K562 (cell line): ENCODE results near the gene CHCHD6. TPM values are rescaled to one million over a fixed set of nuclear protein-coding genes. Genes with fewer than 3 reads are reported as not detected.

Experiments used
- ATAC-seq: fragments of 200-7000 bp; cut with Tn5 transposase; 3 replicates; pipeline ENCODE4 v1.9.1; 2020; ENCODE audit warnings: moderate library complexity
- BruUV-seq: library from RNA; stranded (reverse); fragments of 400-500 nt; replicated peaks from 2 replicates; lab custom pipeline; 2021; lab: Mats Ljungman, UMichigan
- CTCF ChIA-PET: fragments of 300-600 bp; formaldehyde crosslinking; extraction: SDS; loops from one replicate; lab custom pipeline; 2021; ENCODE audit warnings: low intra/inter-chr PET ratio; lab: Yijun Ruan, JAX
- POLR2A ChIA-PET: fragments of 300-600, 350-650 bp; sonication (Branson Sonifier 250); formaldehyde crosslinking; extraction: SDS; loops from one replicate; lab custom pipeline; 2021; ENCODE audit warnings: antibody characterized with exemption, inconsistent platforms; lab: Yijun Ruan, JAX
- DNase-seq, 4 experiments: peaks; one replicate each; pipeline versions ENCODE4 v3.0.0 to v3.0.0-alpha.2; 2011 to 2018; ENCODE audit warnings: low spot score in 3 of 4, mixed read lengths in 3 of 4; ENCODE audit errors: extremely low read depth in 1 of 4
- FAIRE-seq: peaks from 2 replicates; lab custom pipeline; 2011; peaks lifted over from hg19 to GRCh38; lab: Jason Lieb, UNC
- H2AFZ ChIP-seq: 2 replicates; pipeline ENCODE4 v1.6.0; 2011; ENCODE audit warnings: low read depth, low read length, control low read depth, inconsistent platforms
- H3K27ac ChIP-seq: fragments of 200-600 bp; 3 replicates; pipeline ENCODE4 v1.8.0; 2011; ENCODE audit warnings: low read depth, mild to moderate bottlenecking, control low read depth, inconsistent platforms, low read length, moderate library complexity, mixed read lengths; ENCODE audit errors: extremely low read depth
- H3K27me3 ChIP-seq, 2 experiments: fragments of 300-600 bp in 1 of 2; 2 replicates in 1 of 2; 3 replicates in 1 of 2; pipeline versions ENCODE4 v1.6.0 to v1.8.0; 2011; ENCODE audit warnings: inconsistent platforms in 2 of 2, low read length in 2 of 2, mild to moderate bottlenecking in 1 of 2, mixed read lengths in 1 of 2, moderate library complexity in 1 of 2; ENCODE audit not compliant: control insufficient read depth in 2 of 2, insufficient read depth in 2 of 2
- H3K36me3 ChIP-seq: fragments of 300-600 bp; 3 replicates; pipeline ENCODE4 v1.8.0; 2011; ENCODE audit warnings: mild to moderate bottlenecking, low read length, inconsistent platforms; ENCODE audit not compliant: control insufficient read depth, insufficient read depth
- H3K4me1 ChIP-seq, 2 experiments: fragments of 200-600 bp in 1 of 2; replicated peaks in 1 of 2; 2 replicates in 1 of 2; 3 replicates in 1 of 2; pipeline versions ENCODE4 v1.5.1 to v1.8.0; 2011; ENCODE audit warnings: inconsistent platforms in 2 of 2, low read length in 2 of 2, mild to moderate bottlenecking in 1 of 2, mixed read lengths in 1 of 2, moderate library complexity in 1 of 2; ENCODE audit not compliant: control insufficient read depth in 2 of 2, insufficient read depth in 2 of 2
- H3K4me2 ChIP-seq: 2 replicates; pipeline ENCODE4 v1.6.1; 2011; ENCODE audit warnings: low read length, control low read depth, inconsistent platforms, mixed read lengths; ENCODE audit not compliant: insufficient read depth
- H3K4me3 ChIP-seq: fragments of 200-600 bp; sonication (generic), shearing (Covaris generic); 2 replicates; pipeline ENCODE4 v1.5.1; 2016; ENCODE audit warnings: control low read depth, inconsistent platforms
- H3K79me2 ChIP-seq: fragments of 200-600 bp; 3 replicates; pipeline ENCODE4 v1.8.0; 2011; ENCODE audit warnings: low read length, inconsistent platforms; ENCODE audit not compliant: control insufficient read depth, insufficient read depth
- H3K9ac ChIP-seq, 2 experiments: 2 replicates each; pipeline versions ENCODE4 v1.6.0 to v1.6.1; 2011; ENCODE audit warnings: low read depth in 2 of 2, low read length in 2 of 2, control low read depth in 1 of 2, inconsistent platforms in 1 of 2, mild to moderate bottlenecking in 1 of 2, mixed read lengths in 1 of 2; ENCODE audit not compliant: insufficient read depth in 1 of 2
- H3K9me1 ChIP-seq: one replicate; pipeline ENCODE4 v1.6.0; 2011; ENCODE audit warnings: inconsistent platforms, mild to moderate bottlenecking, low read length, moderate library complexity; ENCODE audit not compliant: control insufficient read depth, insufficient read depth
- H3K9me3 ChIP-seq: replicated peaks from 2 replicates; pipeline ENCODE4 v1.5.1; 2011; ENCODE audit warnings: low read depth, low read length, inconsistent platforms; ENCODE audit not compliant: control insufficient read depth, insufficient read depth
- H4K20me1 ChIP-seq: replicated peaks from 2 replicates; pipeline ENCODE4 v1.6.1; 2011; ENCODE audit warnings: low read length, inconsistent platforms, mixed read lengths; ENCODE audit not compliant: control insufficient read depth, insufficient read depth
- CAMTA2 ChIP-seq: fragments of 250-450 bp; sonication (Bioruptor Pico); conservative IDR thresholded peaks from 2 replicates; pipeline ENCODE4 v1.5.1; 2022
- MED1 ChIP-seq: sonication (generic); formaldehyde crosslinking; IDR thresholded peaks from 2 replicates; pipeline ENCODE4 v1.8.1; 2023; ENCODE audit warnings: missing genetic modification reagents, borderline replicate concordance
- MIER1 ChIP-seq: fragments of 450-650 bp; IDR thresholded peaks from 2 replicates; pipeline ENCODE4 v1.6.1; 2016; ENCODE audit warnings: antibody characterized with exemption, mild to moderate bottlenecking, low read depth
- MTA3 ChIP-seq: fragments of 450-650 bp; formaldehyde crosslinking; IDR thresholded peaks from 2 replicates; pipeline ENCODE4 v1.6.1; 2017; ENCODE audit warnings: mild to moderate bottlenecking, borderline replicate concordance
- NCOA2 ChIP-seq, 2 experiments: fragments of 450-650 bp; IDR thresholded peaks; 2 replicates each; pipeline ENCODE4 v1.6.1; 2018; ENCODE audit warnings: mild to moderate bottlenecking in 2 of 2, moderate library complexity in 1 of 2; ENCODE audit not compliant: partially characterized antibody in 2 of 2
- NKRF ChIP-seq: fragments of 450-650 bp; IDR thresholded peaks from 2 replicates; pipeline ENCODE4 v1.6.1; 2016; ENCODE audit warnings: borderline replicate concordance
- PTBP1 ChIP-seq: fragments of 200-400 bp; formaldehyde crosslinking; IDR thresholded peaks from 2 replicates; pipeline ENCODE4 v1.6.1; 2017; ENCODE audit warnings: low read depth, low read length
- RB1 ChIP-seq: fragments of 450-650 bp; IDR thresholded peaks from 2 replicates; pipeline ENCODE4 v1.6.1; 2017; ENCODE audit warnings: low read depth, mild to moderate bottlenecking
- RBM15 ChIP-seq: fragments of 200-400 bp; formaldehyde crosslinking; IDR thresholded peaks from 2 replicates; pipeline ENCODE4 v1.6.1; 2018; ENCODE audit warnings: mild to moderate bottlenecking, low read length, moderate library complexity; ENCODE audit not compliant: insufficient read depth
- TCF15 ChIP-seq: fragments of 250-450 bp; sonication (Bioruptor Pico); IDR thresholded peaks from 2 replicates; pipeline ENCODE4 v1.8.0; 2022; ENCODE audit warnings: moderate library complexity, mild to moderate bottlenecking, inconsistent platforms
- XRCC5 ChIP-seq: fragments of 200-400 bp; formaldehyde crosslinking; IDR thresholded peaks from 2 replicates; pipeline ENCODE4 v1.6.1; 2017; ENCODE audit warnings: low read depth, mild to moderate bottlenecking, low read length
- ZBED1 ChIP-seq: IDR thresholded peaks from 2 replicates; pipeline ENCODE4 v1.6.1; 2014
- ZBTB43 ChIP-seq: sonication (generic); formaldehyde crosslinking; IDR thresholded peaks from 2 replicates; pipeline ENCODE4 v1.8.0; 2023; ENCODE audit warnings: mild to moderate bottlenecking, missing genetic modification reagents
- ZNF695 ChIP-seq: fragments of 450-650 bp; formaldehyde crosslinking; IDR thresholded peaks from 2 replicates; pipeline ENCODE4 v1.4.0; 2020; ENCODE audit warnings: mild to moderate bottlenecking, moderate library complexity
- WGBS: fragments of 100-300 bp; shearing (Covaris generic); methylation state at CpG from one replicate; pipeline ENCODE4 v1.1.6; 2016; ENCODE audit warnings: low coverage, mixed read lengths; ENCODE audit not compliant: insufficient coverage; ENCODE audit errors: missing lambda C conversion rate; 5-methylcytosine and 5-hydroxymethylcytosine counted together
- in situ Hi-C: fragments of 300-500 bp; cut with MboI; formaldehyde crosslinking; loops from 4 replicates; pipeline ENCODE4 v1.15.0; 2018; ENCODE audit warnings: inconsistent platforms, mixed read lengths
- intact Hi-C: fragments of 100-400 bp; cut with micrococcal nuclease; formaldehyde crosslinking; loops from 2 replicates; pipeline ENCODE4 v1.14.2; 2022
- polyA plus RNA-seq, 8 experiments: library from polyadenylated mRNA; depleted of rRNA in 4 of 8; stranded (reverse) in 5 of 8; unstranded in 3 of 8; fragments of >200 nt; fragmentation: Nextera tagmentation in 2 of 8; fragmentation: Illumina TruSeq in 1 of 8; extraction: Ambion mirVana in 2 of 8; extraction: Trizol in 1 of 8; gene quantifications; 2 replicates each; pipeline versions ENCODE4 v1.2.1 to v1.2.3, GENCODE V29; 2011 to 2014; ENCODE audit warnings: inconsistent platforms in 1 of 8, missing spikeins in 1 of 8
- total RNA-seq, 7 experiments: library from RNA; depleted of rRNA in 6 of 7; stranded (reverse); fragments of >200 nt in 6 of 7; fragmentation: Illumina TruSeq in 2 of 7; extraction: Trizol in 2 of 7; gene quantifications; 2 replicates each; pipeline versions ENCODE4 v1.2.1 to v1.2.3, GENCODE V29; 2011 to 2021; ENCODE audit warnings: low replicate concordance in 1 of 7

The CHCHD6 gene
- total and polyA plus RNA-seq, 9 of the 15 experiments (the other 6 are each of a cell fraction or from before 2014, with no cell fraction given), result 4.6 to 18.6 (median 10.9) TPM

- intact Hi-C loops, result no loop called here
- FAIRE-seq, result no peak
- H3K9me3 ChIP-seq, result no peaks in the 10 kb centered on the region
- no peaks in the 10 kb centered on the region for H3K9me1 ChIP-seq
- TF ChIP-seq RB1, result no peak
- no peak for TF ChIP-seq NCOA2 (IDR thresholded peaks at IDR 0.05; ENCODE audit: partially characterized antibody in 2 of 2)
- TF ChIP-seq TCF15, result no peak
- TF ChIP-seq ZBED1, result no peak
- TF ChIP-seq MIER1, result no peak
- no peak for TF ChIP-seq ZNF695
- H3K4me1 ChIP-seq, result peaks cover 9 to 19% of the 10 kb centered on the region in 2 experiments; a peak in 4 of 5 replicates
- ChIA-PET POLR2A (no interaction called here), CTCF (no interaction called here)
- no peak overlapping the region for H3K4me2 ChIP-seq
- no TSS peak for BruUV-seq
- in situ Hi-C loops, result no loop called here
- H3K27me3 ChIP-seq, result no peaks in the 10 kb centered on the region
- no peak overlapping the region for H3K4me3 ChIP-seq
- WGBS, result 62% methylated on average over 5 of the region's 10 CpGs
- H3K79me2 ChIP-seq, result no peaks in the 10 kb centered on the region; the same call in 2 of the 3 replicates
- no peak overlapping the region for H3K27ac ChIP-seq
- H3K36me3 ChIP-seq, result no peaks in the 10 kb centered on the region
- DNase-seq, result no peak
- H4K20me1 ChIP-seq, result no peaks in the 10 kb centered on the region
- no peak for ATAC-seq
- H2AFZ ChIP-seq, result no peak overlapping the region
- H3K9ac ChIP-seq, result no peak overlapping the region; a peak in 1 of 4 replicates
Measured at GRCh38 chr3:126964950-126965349, 260.9 kb downstream of the CHCHD6 start.

- Histone ChIP-seq H3K4me1 (peaks cover 9 to 17% of the 10 kb centered on the region in 2 experiments; a peak in 4 of 5 replicates), H3K9ac (no peak overlapping the region), H3K4me2 (no peak overlapping the region), H3K27ac (no peak overlapping the region), H3K9me1 (no peaks in the 10 kb centered on the region), H2AFZ (no peak overlapping the region), H3K36me3 (no peaks in the 10 kb centered on the region), H3K4me3 (no peak overlapping the region), H4K20me1 (no peaks in the 10 kb centered on the region), H3K79me2 (no peaks in the 10 kb centered on the region; the same call in 2 of the 3 replicates), H3K9me3 (no peaks in the 10 kb centered on the region), H3K27me3 (no peaks in the 10 kb centered on the region)
- in situ Hi-C loops (no loop called here), intact Hi-C loops (no loop called here)
- ChIA-PET CTCF (no interaction called here), POLR2A (no interaction called here)
- FAIRE-seq (no peak), ATAC-seq (no peak), DNase-seq (no peak)
- WGBS, result 53% methylated on average over 7 of the region's 9 CpGs
- BruUV-seq, result no TSS peak
- TF ChIP-seq ZBTB43, result no peak
- TF ChIP-seq PTBP1, result no peak
- no peak for TF ChIP-seq NKRF
- TF ChIP-seq CAMTA2 (CRISPR knock-in tag), result no peak
- TF ChIP-seq XRCC5, result no peak
- TF ChIP-seq MTA3, result no peak
- TF ChIP-seq MED1 (CRISPR knock-in tag), result no peak
- no peak for TF ChIP-seq RBM15
Measured at GRCh38 chr3:126965526-126966080, 261.6 kb downstream of the CHCHD6 start.
